Lower lobe of right lung (tissue), 2 donors: ENCODE measurements around the gene KIF6. TPM values are rescaled to one million over a fixed set of nuclear protein-coding genes. Genes with fewer than 3 reads are reported as not detected.

ENCODE experiments used
- ATAC-seq, 2 donors: fragments of 200-7000 bp; cut with Tn5 transposase; one replicate each; pipeline ENCODE4 v1.9.1; 2020 to 2022; ENCODE audit warnings: mild to moderate bottlenecking in 2 of 2, moderate library complexity in 2 of 2
- DNase-seq: peaks from one replicate; pipeline ENCODE4 v3.0.0-alpha.2; 2020
- H3K27ac ChIP-seq: fragments of 200-600 bp; one replicate; pipeline ENCODE4 v1.8.0; 2022
- H3K27me3 ChIP-seq: fragments of 200-600 bp; one replicate; pipeline ENCODE4 v1.8.0; 2022; ENCODE audit warnings: low read depth
- H3K36me3 ChIP-seq: fragments of 200-600 bp; one replicate; pipeline ENCODE4 v1.8.0; 2022; ENCODE audit warnings: mild to moderate bottlenecking
- H3K4me1 ChIP-seq: fragments of 200-600 bp; one replicate; pipeline ENCODE4 v1.8.0; 2022
- H3K4me3 ChIP-seq: fragments of 200-600 bp; one replicate; pipeline ENCODE4 v1.8.0; 2022; ENCODE audit warnings: mild to moderate bottlenecking
- H3K9me3 ChIP-seq: fragments of 200-600 bp; one replicate; pipeline ENCODE4 v1.8.0; 2022
- CTCF ChIP-seq: fragments of 200-600 bp; IDR thresholded peaks from one replicate; pipeline ENCODE4 v1.8.0; 2022; ENCODE audit warnings: antibody characterized with exemption, mild to moderate bottlenecking
- intact Hi-C: fragments of 100-400 bp; cut with DNase I; formaldehyde crosslinking; loops from one replicate; pipeline ENCODE4 v1.11.0; 2022
- total RNA-seq: library from RNA; stranded (reverse); fragmentation: NEBNext Ultra II Directional; extraction: Animal tissue kit (Norgen Biotek cat#: 25700); gene quantifications from one replicate; pipeline ENCODE4 v1.2.1, GENCODE V29; 2021
- donor health status: DM: no; HTN: yes; CAD: no; lungs with severe emphysema.

KIF6 gene
- total RNA-seq, 1 donor from 2014 or later, result 2.5 TPM

DNA sequence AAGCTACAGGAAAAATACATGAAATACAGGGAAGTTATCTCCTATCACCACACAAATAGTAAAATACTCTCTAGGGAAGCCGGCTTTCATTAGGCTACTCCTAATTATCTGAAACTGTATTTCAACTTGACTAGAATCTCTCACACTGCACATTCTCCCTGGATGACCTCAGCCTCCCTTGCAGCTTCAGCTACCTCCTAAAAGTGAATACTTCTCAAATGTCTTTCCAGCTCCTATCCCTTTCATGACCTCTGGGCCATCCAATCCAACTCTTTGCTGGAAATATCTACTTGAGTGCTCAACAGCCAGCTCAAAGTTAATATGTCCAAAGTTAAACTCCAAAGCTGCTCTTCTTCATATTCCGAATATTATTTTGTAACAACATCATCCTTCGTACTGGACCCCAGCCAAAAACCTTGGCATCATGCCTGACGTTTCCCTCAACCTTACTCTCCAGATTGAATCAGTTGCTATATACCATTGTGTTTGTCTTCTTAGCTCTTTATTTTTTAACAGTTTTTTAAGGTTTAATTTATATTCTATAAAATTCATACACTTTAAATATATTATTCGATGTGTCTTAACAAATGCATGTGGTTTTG, 29.4 kb upstream of the KIF6 start:
- no peaks in the 10 kb centered on the region for H3K9me3 ChIP-seq
- intact Hi-C loops, result no loop called here
- H3K27ac ChIP-seq, result no peak overlapping the region
- no peaks in the 10 kb centered on the region for H3K27me3 ChIP-seq
- H3K4me1 ChIP-seq, result no peaks in the 10 kb centered on the region
- DNase-seq (no peak), ATAC-seq (no peak)
- H3K36me3 ChIP-seq, result no peaks in the 10 kb centered on the region
- no peak overlapping the region for H3K4me3 ChIP-seq
- TF ChIP-seq CTCF, result no peak

DNA sequence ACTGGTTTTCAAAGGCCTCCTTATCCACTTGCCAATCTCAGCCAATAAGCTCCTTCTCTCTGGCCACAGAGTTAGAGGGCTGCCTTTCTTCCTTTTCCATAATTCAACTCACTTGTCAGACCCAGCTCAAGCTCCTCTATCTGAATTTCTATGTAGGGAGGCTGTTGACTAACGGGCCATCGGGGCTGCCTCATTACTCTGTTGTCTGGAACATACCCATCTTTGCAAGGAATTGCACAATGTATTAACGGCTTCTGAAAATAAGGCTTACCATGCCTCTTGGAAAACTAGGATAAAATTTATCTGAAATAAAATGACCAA, 28.5 kb upstream of the KIF6 start:
- H3K27ac ChIP-seq, result no peak overlapping the region
- no peaks in the 10 kb centered on the region for H3K36me3 ChIP-seq
- TF ChIP-seq CTCF, result no peak
- no peaks in the 10 kb centered on the region for H3K27me3 ChIP-seq
- H3K9me3 ChIP-seq, result no peaks in the 10 kb centered on the region
- ATAC-seq (peak in 1 of 2 donors; percentile 24), DNase-seq (no peak)
- no peak overlapping the region for H3K4me3 ChIP-seq
- H3K4me1 ChIP-seq, result no peaks in the 10 kb centered on the region
- intact Hi-C loops, result no loop called here

- H3K27ac ChIP-seq, result no peak overlapping the region
- intact Hi-C loops, result no loop called here
- no peak for DNase-seq
- no peak for ATAC-seq
- H3K27me3 ChIP-seq, result no peaks in the 10 kb centered on the region
- no peaks in the 10 kb centered on the region for H3K36me3 ChIP-seq
- H3K9me3 ChIP-seq, result no peaks in the 10 kb centered on the region
- no peaks in the 10 kb centered on the region for H3K4me1 ChIP-seq
- no peak overlapping the region for H3K4me3 ChIP-seq
- TF ChIP-seq CTCF, result no peak
Measured at GRCh38 chr6:39752835-39753724, 27.9 kb upstream of the KIF6 start.

DNA sequence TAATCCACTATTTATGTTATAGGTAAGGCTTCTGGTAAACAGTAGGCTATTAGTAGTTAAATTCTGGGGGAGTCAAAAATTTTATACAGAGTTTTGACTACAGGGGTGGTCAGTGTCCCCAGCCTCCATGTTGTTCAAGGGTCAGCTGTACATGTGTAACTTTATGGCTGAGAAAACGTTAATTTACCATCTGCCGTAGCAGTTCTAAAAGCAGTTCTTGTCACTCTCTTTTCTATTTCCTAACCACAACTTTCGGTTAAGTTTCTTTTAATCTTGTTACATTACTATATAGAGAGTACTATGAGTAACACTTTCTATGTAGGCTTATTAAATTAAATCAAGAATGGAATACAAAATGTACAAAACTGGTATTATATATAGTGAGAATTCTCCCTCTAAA, 21.6 kb upstream of the KIF6 start:
- Histone ChIP-seq H3K36me3 (no peaks in the 10 kb centered on the region), H3K27ac (no peak overlapping the region), H3K9me3 (no peaks in the 10 kb centered on the region), H3K4me3 (no peak overlapping the region), H3K4me1 (no peaks in the 10 kb centered on the region), H3K27me3 (no peaks in the 10 kb centered on the region)
- TF ChIP-seq CTCF, result no peak
- no peak for ATAC-seq
- no peak for DNase-seq
- intact Hi-C loops, result no loop called here

DNA sequence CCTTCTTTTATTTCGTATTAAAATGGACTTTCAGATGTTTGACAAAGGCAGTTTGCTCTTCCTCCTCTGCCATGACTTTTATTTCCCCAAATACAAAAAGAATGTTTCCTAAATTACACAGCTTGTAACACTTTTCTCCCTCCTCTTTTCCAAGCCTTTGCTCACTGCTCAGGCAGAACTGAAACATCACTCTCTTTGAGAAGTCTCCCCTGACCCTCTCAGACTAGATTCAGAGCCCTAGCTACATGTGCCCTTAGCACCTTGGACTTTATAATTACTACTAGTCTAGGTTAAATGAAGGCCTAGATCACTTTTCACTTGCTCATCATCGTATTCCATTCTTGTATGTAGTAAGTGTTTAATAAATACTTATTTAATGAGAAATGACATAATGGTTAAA, 8.5 kb upstream of the KIF6 start:
- no peaks in the 10 kb centered on the region for H3K9me3 ChIP-seq
- no peak overlapping the region for H3K27ac ChIP-seq
- no peaks in the 10 kb centered on the region for H3K4me1 ChIP-seq
- no peaks in the 10 kb centered on the region for H3K36me3 ChIP-seq
- TF ChIP-seq CTCF, result no peak
- ATAC-seq (no peak), DNase-seq (no peak)
- H3K27me3 ChIP-seq, result no peaks in the 10 kb centered on the region
- H3K4me3 ChIP-seq, result no peak overlapping the region
- intact Hi-C loops, result no loop called here
